ENCODE results near the gene RTEL1. TPM values are rescaled to one million over a fixed set of nuclear protein-coding genes. Genes with fewer than 3 reads are reported as not detected.

Gene RTEL1
- total RNA-seq, 1 experiment from 2014 or later, result 33.4 TPM

GRCh38 chr20:63708301-63709148, 50.4 kb downstream of the RTEL1 start:
- no CpG with 5 or more reads among the region's 67 CpGs for WGBS (ENCODE audit: extremely low coverage, insufficient read length, low lambda C conversion rate)
- no peak overlapping the region for H2BK12ac ChIP-seq (ENCODE audit: insufficient read length, low read depth, low read length)

More at GRCh38 chr20:63708301-63709148, 50.4 kb downstream of the RTEL1 start:
- no peak overlapping the region for H2BK20ac ChIP-seq (ENCODE audit: low read depth, low read length, poor library complexity, severe bottlenecking)
- no peaks in the 10 kb centered on the region for H3K4me1 ChIP-seq (ENCODE audit: insufficient read depth, low read length)
- TF ChIP-seq, protein P1, sequence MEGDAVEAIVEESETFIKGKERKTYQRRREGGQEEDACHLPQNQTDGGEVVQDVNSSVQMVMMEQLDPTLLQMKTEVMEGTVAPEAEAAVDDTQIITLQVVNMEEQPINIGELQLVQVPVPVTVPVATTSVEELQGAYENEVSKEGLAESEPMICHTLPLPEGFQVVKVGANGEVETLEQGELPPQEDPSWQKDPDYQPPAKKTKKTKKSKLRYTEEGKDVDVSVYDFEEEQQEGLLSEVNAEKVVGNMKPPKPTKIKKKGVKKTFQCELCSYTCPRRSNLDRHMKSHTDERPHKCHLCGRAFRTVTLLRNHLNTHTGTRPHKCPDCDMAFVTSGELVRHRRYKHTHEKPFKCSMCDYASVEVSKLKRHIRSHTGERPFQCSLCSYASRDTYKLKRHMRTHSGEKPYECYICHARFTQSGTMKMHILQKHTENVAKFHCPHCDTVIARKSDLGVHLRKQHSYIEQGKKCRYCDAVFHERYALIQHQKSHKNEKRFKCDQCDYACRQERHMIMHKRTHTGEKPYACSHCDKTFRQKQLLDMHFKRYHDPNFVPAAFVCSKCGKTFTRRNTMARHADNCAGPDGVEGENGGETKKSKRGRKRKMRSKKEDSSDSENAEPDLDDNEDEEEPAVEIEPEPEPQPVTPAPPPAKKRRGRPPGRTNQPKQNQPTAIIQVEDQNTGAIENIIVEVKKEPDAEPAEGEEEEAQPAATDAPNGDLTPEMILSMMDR (conservative IDR thresholded peaks at IDR 0.05), result no peak
- Mint-ChIP-seq H3K36me3 (ENCODE audit: insufficient read depth in 1 of 3, low read depth in 3 of 3) (peaks cover 50 to 66% (median 66%) of the 10 kb centered on the region in 3 experiments), H3K4me3 (peak overlapping the region; percentile 89 to 91), H3K27me3 (ENCODE audit: low read depth) (no peaks in the 10 kb centered on the region), H3K27ac (peak overlapping the region in 2 of 3 experiments; percentile 39 to 58; a peak in 1 of 7 replicates), H3K9me3 (peaks cover 0 to 3% of the 10 kb centered on the region in 2 experiments; a peak in 1 of 5 replicates), H3K4me1 (peaks cover 8 to 16% of the 10 kb centered on the region in 2 experiments)
- no peak overlapping the region for H3T11ph ChIP-seq (ENCODE audit: low read length)
- H2BK5ac ChIP-seq (ENCODE audit: insufficient read length, low read length), result no peak overlapping the region
- H3K4ac ChIP-seq (ENCODE audit: low read depth, low read length), result no peak overlapping the region
- H4K5ac ChIP-seq (ENCODE audit: insufficient read length, low read depth, low read length), result no peak overlapping the region
- peak overlapping the region; percentile 18 for H3K9ac ChIP-seq (ENCODE audit: extremely low read depth, insufficient read length, low read length)
- H2AFZ ChIP-seq (ENCODE audit: low read length), result no peak overlapping the region
- H3K23me2 ChIP-seq (ENCODE audit: insufficient read length, low read depth, low read length, poor library complexity, severe bottlenecking), result peaks cover 12% of the 10 kb centered on the region
- H3K9me3 ChIP-seq (ENCODE audit: control insufficient read depth, low read depth, low read length), result no peaks in the 10 kb centered on the region
- no peak overlapping the region for H2AK5ac ChIP-seq (ENCODE audit: insufficient read length, low read length)
- H3K14ac ChIP-seq (ENCODE audit: insufficient read depth, low read length), result no peak overlapping the region
- H3K79me2 ChIP-seq (ENCODE audit: insufficient read depth, low read length), result peaks cover 11% of the 10 kb centered on the region; the same call in 1 of the 2 replicates
- no peak overlapping the region for H3K56ac ChIP-seq (ENCODE audit: insufficient read length, low read depth, low read length)
- DNase-seq, result peak; percentile 28
- no peaks in the 10 kb centered on the region for H3K27me3 ChIP-seq (ENCODE audit: insufficient read depth, low read length)
- H3K23ac ChIP-seq (ENCODE audit: insufficient read length, low read depth, low read length), result no peak overlapping the region
- H2BK15ac ChIP-seq (ENCODE audit: low read depth, low read length), result no peak overlapping the region
- no peak overlapping the region for H4K8ac ChIP-seq (replicated peaks; ENCODE audit: insufficient read length, low read depth, low read length)
- H3K27ac ChIP-seq (ENCODE audit: insufficient read length, low read depth, low read length), result no peak overlapping the region
- H2BK120ac ChIP-seq (ENCODE audit: low read depth, low read length, poor library complexity, severe bottlenecking), result no peak overlapping the region
- peaks cover 4% of the 10 kb centered on the region for H3K79me1 ChIP-seq (ENCODE audit: insufficient read depth, low read depth, low read length, poor library complexity, severe bottlenecking)
- no peak overlapping the region for H3K18ac ChIP-seq (ENCODE audit: insufficient read length, low read depth, low read length)
- H3K4me2 ChIP-seq (ENCODE audit: insufficient read depth, insufficient read length, low read length), result peak overlapping the region; percentile 90
- no peaks in the 10 kb centered on the region for H4K20me1 ChIP-seq (ENCODE audit: control insufficient read depth, insufficient read depth, insufficient read length)
- no peak overlapping the region for H4K91ac ChIP-seq (ENCODE audit: insufficient read length, low read depth, low read length)
